Neural progenitor cell (in vitro differentiated cells): ENCODE data around the gene MAN1A1.

Experiments used
- EZH2 ChIP-seq: fragments of 200-600 bp; sonication (generic); IDR thresholded peaks from 2 replicates; pipeline ENCODE4 v1.6.1; 2017; ENCODE audit warnings: antibody characterized with exemption, mild to moderate bottlenecking, moderate library complexity
- EZH2phosphoT487 ChIP-seq: fragments of 200-600 bp; sonication (generic); IDR thresholded peaks from 2 replicates; pipeline ENCODE4 v1.6.1; 2017; ENCODE audit warnings: antibody characterized with exemption

DNA sequence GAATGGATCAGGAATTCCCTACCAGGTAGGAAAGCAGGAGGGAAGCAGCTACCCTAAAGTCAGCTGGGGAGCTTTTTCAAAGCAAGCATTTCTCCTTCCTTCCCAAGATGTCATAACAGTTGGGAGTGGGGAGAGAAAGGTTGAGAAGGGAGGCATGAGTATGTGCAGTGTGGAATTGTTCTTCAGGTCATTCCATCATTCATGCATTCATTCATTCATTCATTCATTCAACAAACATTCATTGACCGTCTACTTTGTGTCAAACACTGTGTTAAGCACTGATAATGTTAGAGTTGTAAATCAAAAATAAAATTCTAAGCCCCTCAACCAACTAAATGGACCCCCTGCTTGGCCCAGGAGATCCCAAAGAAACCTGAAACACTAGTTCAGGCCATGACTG is 221.9 kb downstream of the MAN1A1 start:
- TF ChIP-seq EZH2phosphoT487 (no peak), EZH2 (no peak)
